HG03558 (cell line): ENCODE measurements around the gene ZFYVE21.

Experiments
- ATAC-seq: cut with Tn5 transposase; IDR thresholded peaks from one replicate; pipeline ENCODE4 v1.9.1; 2021; ENCODE audit warnings: moderate number of reproducible peaks; ENCODE audit not compliant: unreplicated experiment; ENCODE audit errors: extremely low read depth

Gene ZFYVE21

DNA sequence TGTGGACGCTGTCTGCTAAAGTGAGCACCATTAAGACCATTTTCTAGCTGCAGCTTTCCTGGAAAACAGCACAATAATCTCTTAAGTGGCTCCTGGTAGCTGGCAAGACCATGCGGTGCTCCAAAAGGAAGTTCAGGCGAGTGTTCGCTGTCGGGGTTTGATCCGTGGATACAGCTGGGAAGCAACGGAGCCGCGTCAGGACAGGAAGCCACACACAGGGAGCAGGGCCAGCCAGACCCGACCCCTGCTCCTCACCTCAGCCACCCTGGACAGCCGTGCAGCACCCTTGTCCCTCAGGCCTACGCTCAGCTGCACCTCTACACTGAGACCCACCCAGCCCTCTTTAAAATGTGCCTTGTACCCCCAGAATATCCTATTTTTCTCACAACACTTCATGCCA lies 19.4 kb downstream of the ZFYVE21 start:
- ATAC-seq, result no peak

- no peak for ATAC-seq
These were observed 19.8 kb downstream of the ZFYVE21 start for GRCh38 chr14:103735439-103735814.

DNA sequence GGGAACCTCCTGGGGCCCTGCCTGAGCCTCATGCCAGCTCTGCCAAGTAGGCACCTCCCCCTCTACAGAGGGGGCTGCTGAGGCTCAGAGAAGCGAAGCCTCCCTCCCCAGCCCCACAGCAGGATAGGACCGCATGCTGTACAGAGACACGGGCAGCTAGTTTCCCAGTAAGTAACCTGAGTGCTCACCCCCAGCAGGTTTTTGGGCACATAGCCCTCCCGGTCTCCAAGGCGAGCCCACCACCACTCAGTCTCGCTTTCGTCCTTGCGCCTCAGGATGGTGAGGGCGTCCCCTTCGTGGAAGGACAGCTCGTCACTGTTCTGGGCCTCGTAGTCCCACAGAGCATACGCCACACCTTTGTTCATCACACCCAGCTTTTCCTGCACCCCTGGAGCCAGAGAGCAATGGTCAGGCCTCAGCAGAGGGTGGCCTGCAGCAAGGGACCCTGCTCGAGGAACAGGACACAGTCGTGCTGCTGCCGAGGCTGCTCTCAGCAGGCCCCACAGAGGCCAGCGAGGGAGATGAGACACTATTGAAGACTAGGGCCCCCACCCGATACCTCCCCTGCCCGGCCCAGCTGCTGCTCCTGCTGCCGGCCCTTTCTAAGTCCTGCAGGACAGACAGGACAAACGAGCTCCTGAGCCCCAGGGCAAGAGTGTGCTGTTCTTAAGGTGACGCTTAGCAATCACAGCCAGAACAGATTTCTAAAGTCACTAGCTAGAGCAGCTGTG lies 20.4 kb downstream of the ZFYVE21 start:
- no peak for ATAC-seq

- ATAC-seq, result no peak
These were observed 21.2 kb downstream of the ZFYVE21 start for GRCh38 chr14:103736546-103737431.

DNA sequence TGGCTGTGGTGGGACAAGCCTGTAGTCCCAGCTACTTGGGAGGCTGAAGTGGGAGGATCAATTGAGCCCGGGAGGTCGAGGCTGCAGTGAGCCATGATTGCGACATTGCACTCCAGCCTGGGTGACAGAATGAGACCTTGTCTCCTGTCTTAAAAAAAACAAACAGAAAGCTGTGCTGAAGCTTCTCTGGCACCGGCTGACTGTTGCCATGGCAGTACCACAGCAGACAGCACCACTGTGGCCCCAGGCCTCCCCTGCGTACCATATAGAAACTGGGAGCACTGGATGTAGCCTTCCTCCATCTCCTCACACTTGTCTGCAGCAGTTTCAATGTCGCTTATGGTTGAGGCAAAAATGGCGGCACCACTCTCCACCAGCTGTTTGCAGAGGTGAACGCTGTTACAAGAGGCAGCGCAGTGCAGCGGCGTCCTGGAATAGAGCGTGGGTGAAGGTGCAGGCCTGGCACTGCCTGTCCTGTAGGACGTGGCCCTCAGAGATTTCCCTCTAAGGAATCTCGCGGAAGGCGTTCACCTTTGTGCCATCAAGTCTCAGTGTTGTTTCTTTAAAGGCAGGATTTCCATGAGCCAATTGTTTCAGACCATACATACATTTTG lies 21.9 kb downstream of the ZFYVE21 start:
- ATAC-seq, result no peak

DNA sequence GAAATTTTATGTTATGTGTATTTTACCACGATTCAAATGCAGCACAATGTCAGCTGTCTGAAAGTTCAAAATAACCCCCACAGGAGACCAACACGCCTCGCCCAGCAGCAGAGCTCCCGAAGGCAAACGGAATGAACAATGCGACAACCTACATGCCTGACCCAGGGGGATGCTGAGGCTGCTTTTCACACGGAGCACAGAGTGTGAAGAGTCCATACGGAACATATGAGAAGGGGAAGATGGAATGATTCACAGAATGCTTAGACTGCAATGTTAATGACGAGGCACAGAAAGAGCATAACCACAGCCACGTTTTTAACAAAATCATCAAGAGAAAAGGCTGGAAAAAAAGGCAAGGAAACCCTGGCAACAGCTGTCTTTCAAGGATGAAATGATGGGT lies 22.6 kb downstream of the ZFYVE21 start:
- ATAC-seq, result no peak

- ATAC-seq, result no peak
These were observed 23.3 kb downstream of the ZFYVE21 start for GRCh38 chr14:103738701-103739451.

DNA sequence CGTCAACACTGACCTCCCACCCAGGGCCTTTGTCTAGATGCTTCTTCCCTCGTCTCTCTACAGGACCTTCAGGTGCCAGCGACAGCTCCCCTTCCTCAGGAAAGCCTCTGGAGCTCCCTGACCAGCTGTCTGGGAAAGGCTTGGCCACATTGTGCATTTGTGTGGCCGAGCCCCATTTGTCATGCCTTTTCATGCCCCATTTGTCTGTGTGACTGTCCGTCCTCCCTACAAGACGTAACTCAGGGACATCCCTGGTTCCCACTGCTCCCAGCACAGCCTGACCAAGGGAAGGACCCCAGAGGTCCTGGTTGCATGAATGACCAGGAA lies 23.8 kb downstream of the ZFYVE21 start:
- no peak for ATAC-seq

DNA sequence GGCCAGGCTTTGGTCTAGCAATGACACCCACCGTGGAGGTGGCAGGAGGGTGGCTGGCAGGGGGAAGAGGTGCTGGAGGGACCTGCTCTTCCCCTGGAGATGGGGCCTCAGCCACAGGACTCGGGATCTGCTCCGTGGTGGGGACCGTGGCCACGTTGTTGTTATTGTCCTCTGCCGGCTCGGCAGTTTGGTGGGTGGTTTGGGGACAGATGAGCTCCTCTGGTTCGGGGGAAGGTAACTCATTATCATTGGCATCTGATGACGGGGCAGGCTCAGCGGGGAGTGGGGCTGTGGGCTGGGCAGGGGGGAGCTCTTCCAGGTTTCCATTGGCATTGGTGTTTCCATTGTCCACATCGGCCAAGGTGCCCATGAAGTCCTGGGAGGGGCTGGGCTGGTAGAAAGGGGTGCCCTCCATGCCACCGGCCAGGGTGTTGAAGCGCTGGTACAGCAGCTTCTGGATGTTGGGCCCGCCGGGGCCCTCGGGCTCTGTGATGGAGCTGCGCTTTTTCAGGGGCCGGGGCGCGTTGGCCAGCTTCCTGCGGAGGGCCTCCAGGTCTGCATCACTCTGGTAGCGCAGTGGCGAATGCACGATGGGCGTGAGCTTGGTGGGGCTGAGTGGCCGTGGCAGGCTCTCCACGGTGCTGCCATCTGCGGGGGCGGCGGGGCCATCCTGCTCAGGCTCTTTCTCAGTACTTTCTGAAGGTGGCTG lies 24.3 kb downstream of the ZFYVE21 start:
- ATAC-seq, result no peak

- ATAC-seq, result no peak
These were observed 25.5 kb downstream of the ZFYVE21 start for GRCh38 chr14:103740991-103741689.

- no peak for ATAC-seq
These were observed 26.3 kb downstream of the ZFYVE21 start for GRCh38 chr14:103741876-103742275.

GRCh38 chr14:103742499-103743255 lies 27.1 kb downstream of the ZFYVE21 start:
- no peak for ATAC-seq

- ATAC-seq, result no peak
These were observed 28.1 kb downstream of the ZFYVE21 start for GRCh38 chr14:103743691-103744090.

GRCh38 chr14:103744621-103745395 lies 29.2 kb downstream of the ZFYVE21 start:
- ATAC-seq, result no peak

GRCh38 chr14:103745424-103745823 lies 29.8 kb downstream of the ZFYVE21 start:
- no peak for ATAC-seq

DNA sequence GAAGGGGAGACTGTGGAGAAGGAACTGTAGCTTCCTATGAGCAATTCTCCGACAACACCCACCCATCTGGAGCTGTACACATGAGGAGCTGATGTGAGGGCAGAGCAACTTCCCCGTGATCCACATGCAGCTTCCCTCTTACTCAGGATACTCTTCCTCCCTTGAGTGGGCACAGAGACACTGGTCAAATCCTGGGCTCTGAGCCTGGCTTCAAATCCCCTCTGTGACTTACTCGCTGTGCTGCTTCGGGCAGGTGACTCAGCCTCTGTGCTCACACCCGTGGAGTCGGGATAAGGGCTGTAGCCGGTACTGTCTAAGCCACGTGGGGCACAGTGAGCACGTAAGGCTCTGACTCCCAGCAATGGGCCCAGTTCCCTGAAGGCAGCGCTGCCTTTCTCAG lies 31.1 kb downstream of the ZFYVE21 start:
- no peak for ATAC-seq

DNA sequence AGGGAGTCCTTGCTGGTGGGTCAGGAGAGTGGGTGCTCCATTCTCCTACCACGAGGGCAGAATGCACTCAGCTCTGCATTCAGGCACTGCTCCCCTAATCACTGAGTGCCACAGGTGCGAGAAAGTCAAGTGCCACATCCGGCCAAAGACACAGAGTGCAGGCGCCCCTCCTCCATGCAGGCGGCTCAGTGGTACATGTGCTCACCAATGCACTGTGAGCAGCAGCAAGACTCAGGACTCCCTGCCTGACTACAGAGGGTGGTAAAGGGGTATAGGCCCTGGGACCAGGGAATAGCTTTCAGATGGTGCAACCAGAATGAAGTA lies 32.9 kb downstream of the ZFYVE21 start:
- ATAC-seq, result no peak

DNA sequence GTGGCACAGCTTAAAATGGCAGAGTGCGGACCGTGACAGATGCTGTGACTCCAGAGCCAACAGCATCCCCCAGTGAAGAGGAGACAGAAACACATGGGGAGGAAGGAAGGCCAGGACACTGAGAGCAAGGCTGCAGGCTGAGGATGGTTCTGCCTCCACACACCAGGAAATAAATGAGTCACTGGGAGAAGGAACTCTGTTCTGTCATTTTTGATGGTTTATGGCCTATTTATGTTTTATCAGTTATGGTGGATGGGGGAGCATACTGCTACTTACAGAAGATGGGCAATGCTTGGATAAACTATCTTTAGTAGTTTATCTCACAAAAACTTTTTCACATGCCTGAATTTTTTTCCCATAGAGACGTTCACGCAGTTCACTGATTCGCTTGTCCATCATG lies 33.8 kb downstream of the ZFYVE21 start:
- no peak for ATAC-seq
